ENCODE data around the gene CYP4F8.
A peak's percentile ranks its signal among the peaks of the same experiment; 100 is the strongest.

Gene CYP4F8

DNA sequence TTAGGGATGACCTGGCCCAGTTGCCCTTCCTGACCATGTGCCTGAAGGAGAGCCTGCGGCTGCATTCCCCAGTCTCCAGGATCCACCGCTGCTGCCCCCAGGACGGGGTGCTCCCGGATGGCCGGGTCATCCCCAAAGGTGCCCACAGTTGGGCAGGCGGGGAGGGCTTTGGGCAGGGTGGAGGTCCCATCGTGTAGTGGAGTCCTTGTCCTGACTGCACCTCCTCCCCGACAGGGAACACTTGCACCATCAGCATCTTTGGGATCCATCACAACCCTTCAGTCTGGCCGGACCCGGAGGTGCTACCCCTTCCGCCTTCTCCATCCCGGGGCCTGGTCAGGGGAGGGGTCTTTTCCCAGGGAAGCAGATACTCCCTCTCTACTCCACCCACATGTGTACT, 31.7 kb upstream of the CYP4F8 start:
- DNase-seq (ENCODE audit: low read depth) = no peak
- TF ChIP-seq, protein P1, sequence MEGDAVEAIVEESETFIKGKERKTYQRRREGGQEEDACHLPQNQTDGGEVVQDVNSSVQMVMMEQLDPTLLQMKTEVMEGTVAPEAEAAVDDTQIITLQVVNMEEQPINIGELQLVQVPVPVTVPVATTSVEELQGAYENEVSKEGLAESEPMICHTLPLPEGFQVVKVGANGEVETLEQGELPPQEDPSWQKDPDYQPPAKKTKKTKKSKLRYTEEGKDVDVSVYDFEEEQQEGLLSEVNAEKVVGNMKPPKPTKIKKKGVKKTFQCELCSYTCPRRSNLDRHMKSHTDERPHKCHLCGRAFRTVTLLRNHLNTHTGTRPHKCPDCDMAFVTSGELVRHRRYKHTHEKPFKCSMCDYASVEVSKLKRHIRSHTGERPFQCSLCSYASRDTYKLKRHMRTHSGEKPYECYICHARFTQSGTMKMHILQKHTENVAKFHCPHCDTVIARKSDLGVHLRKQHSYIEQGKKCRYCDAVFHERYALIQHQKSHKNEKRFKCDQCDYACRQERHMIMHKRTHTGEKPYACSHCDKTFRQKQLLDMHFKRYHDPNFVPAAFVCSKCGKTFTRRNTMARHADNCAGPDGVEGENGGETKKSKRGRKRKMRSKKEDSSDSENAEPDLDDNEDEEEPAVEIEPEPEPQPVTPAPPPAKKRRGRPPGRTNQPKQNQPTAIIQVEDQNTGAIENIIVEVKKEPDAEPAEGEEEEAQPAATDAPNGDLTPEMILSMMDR (IDR thresholded peaks at IDR 0.05; ENCODE audit: low read depth, low read length) = no peak
- TF ChIP-seq, protein P2, sequence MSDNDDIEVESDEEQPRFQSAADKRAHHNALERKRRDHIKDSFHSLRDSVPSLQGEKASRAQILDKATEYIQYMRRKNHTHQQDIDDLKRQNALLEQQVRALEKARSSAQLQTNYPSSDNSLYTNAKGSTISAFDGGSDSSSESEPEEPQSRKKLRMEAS (IDR thresholded peaks at IDR 0.05; ENCODE audit: low read depth, low read length) = no peak
- TF ChIP-seq MYC (IDR thresholded peaks at IDR 0.05; ENCODE audit: low read depth, low read length) (no peak), POLR2A (IDR thresholded peaks at IDR 0.05; ENCODE audit: extremely low read depth, insufficient read length) (no peak)
- H3K4me3 ChIP-seq (ENCODE audit: low read depth, low read length) = no peak overlapping the region

DNA sequence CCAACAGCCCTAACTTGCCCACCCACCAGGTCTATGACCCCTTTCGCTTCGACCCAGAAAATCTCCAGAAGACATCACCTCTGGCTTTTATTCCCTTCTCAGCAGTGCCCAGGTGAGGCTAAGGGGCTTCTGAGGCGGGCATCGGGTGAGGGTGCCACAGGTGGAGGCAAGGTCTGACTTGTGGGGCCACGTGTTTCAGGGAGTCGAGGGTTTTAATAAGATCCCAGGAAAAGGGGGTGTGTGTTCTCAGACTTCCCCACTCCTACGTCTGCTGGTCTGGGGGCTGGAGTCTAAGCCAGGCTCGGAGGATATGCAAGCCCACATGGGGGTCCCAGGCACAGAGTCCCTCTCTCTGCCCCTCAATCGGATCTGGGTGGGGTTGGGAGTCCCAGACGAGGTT, 30.9 kb upstream of the CYP4F8 start:
- DNase-seq (ENCODE audit: low read depth) = no peak
- H3K4me3 ChIP-seq (ENCODE audit: low read depth, low read length) = no peak overlapping the region
- TF ChIP-seq, protein P1 (IDR thresholded peaks at IDR 0.05; ENCODE audit: low read depth, low read length) = no peak
- no peak for TF ChIP-seq MYC (IDR thresholded peaks at IDR 0.05; ENCODE audit: low read depth, low read length)
- no peak for TF ChIP-seq POLR2A (IDR thresholded peaks at IDR 0.05; ENCODE audit: extremely low read depth, insufficient read length)
- TF ChIP-seq, protein P2 (IDR thresholded peaks at IDR 0.05; ENCODE audit: low read depth, low read length) = no peak

DNA sequence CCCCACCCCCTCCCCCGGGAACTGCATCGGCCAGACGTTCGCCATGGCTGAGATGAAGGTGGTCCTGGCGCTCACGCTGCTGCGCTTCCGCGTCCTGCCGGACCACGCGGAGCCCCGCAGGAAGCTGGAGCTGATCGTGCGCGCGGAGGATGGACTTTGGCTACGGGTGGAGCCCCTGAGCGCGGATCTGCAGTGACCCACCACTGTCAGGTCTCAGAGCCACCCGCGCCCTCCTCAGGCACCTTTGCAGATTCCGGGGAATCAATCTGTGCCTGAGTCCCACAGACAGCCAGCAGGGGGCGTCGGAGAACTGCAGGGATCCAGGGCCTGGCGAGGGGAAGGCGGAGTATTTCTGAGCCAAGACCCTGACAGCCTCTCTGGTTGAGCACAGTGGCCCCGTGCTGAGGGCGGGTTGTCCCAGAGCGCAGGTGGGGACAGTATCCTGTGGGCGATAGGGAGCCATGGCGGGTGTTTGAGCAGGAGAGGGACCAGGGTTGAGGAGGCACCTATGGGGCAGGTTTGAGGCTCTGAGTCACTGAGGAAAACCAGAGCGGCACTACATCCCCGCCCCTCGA, 30.4 kb upstream of the CYP4F8 start:
- TF ChIP-seq MYC (IDR thresholded peaks at IDR 0.05; ENCODE audit: low read depth, low read length) = peak; percentile 57
- TF ChIP-seq, protein P2 (IDR thresholded peaks at IDR 0.05; ENCODE audit: low read depth, low read length) = peak; percentile 35; the same call in 1 of the 2 replicates
- TF ChIP-seq, protein P1 (IDR thresholded peaks at IDR 0.05; ENCODE audit: low read depth, low read length) = peak; percentile 89
- TF ChIP-seq POLR2A (IDR thresholded peaks at IDR 0.05; ENCODE audit: extremely low read depth, insufficient read length) = no peak
- DNase-seq (ENCODE audit: low read depth) = peak; percentile 85
- no peak overlapping the region for H3K4me3 ChIP-seq (ENCODE audit: low read depth, low read length)

DNA sequence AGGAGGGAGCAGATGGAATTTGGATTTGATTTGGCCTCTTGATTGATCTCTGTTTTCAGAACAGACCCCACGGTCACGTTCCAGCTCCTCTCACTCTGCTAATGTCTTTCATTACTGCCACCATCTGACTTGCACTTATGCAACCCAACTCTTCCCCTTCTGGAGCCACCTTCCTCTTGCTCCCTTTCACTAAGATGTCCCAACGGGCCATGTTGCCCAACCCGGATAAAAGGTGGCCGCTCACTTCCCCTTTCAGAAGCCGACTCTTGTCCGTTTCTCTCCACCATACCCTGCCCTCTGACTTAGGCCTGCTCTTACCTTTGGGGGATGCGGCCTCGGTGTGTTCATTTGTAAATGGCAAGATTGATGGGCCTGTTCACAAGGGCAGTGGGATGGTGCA, 27.4 kb upstream of the CYP4F8 start:
- no peak for TF ChIP-seq POLR2A (IDR thresholded peaks at IDR 0.05; ENCODE audit: extremely low read depth, insufficient read length)
- TF ChIP-seq, protein P1 (IDR thresholded peaks at IDR 0.05; ENCODE audit: low read depth, low read length) = no peak
- TF ChIP-seq, protein P2 (IDR thresholded peaks at IDR 0.05; ENCODE audit: low read depth, low read length) = peak; percentile 85
- peak; percentile 82 for TF ChIP-seq MYC (IDR thresholded peaks at IDR 0.05; ENCODE audit: low read depth, low read length)
- no peak overlapping the region for H3K4me3 ChIP-seq (ENCODE audit: low read depth, low read length)
- peak; percentile 97 for DNase-seq (ENCODE audit: low read depth)

DNA sequence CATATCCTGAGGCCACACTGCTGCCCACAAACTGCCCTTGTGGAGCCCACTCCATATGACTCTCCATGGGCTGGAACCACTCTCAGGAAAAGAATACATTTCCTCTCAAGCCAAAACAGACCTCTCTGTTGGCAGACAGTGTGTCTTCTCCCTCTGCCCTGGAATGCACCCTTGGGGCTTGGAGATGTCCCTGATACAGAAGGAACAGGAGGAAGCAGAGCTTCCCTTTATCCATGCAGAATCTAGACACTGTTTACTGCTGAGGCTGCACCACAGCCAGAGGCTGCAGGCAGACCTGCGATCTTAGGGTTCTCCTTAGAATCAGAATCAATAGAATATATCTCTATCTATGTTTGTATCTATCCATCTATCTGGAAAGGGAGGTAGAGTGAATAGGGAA, 26.8 kb upstream of the CYP4F8 start:
- TF ChIP-seq, protein P1 (IDR thresholded peaks at IDR 0.05; ENCODE audit: low read depth, low read length) = no peak
- TF ChIP-seq MYC (IDR thresholded peaks at IDR 0.05; ENCODE audit: low read depth, low read length) (no peak), POLR2A (IDR thresholded peaks at IDR 0.05; ENCODE audit: extremely low read depth, insufficient read length) (no peak)
- TF ChIP-seq, protein P2 (IDR thresholded peaks at IDR 0.05; ENCODE audit: low read depth, low read length) = no peak
- H3K4me3 ChIP-seq (ENCODE audit: low read depth, low read length) = no peak overlapping the region
- peak; percentile 17 for DNase-seq (ENCODE audit: low read depth)
